ENCODE data around the gene CCDC12.

- TF ChIP-seq DMTF1 (CRISPR knock-in tag; IDR thresholded peaks at IDR 0.05), result no peak
- no peak for TF ChIP-seq DPF2 (CRISPR knock-in tag; IDR thresholded peaks at IDR 0.05; ENCODE audit: borderline replicate concordance, low read depth)
- TF ChIP-seq SIN3A (IDR thresholded peaks at IDR 0.05; ENCODE audit: borderline replicate concordance, low read depth, low read length), result no peak
- TF ChIP-seq, protein P1, sequence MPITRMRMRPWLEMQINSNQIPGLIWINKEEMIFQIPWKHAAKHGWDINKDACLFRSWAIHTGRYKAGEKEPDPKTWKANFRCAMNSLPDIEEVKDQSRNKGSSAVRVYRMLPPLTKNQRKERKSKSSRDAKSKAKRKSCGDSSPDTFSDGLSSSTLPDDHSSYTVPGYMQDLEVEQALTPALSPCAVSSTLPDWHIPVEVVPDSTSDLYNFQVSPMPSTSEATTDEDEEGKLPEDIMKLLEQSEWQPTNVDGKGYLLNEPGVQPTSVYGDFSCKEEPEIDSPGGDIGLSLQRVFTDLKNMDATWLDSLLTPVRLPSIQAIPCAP (CRISPR knock-in tag; IDR thresholded peaks at IDR 0.05; ENCODE audit: low read depth), result no peak
- TF ChIP-seq, protein P2, sequence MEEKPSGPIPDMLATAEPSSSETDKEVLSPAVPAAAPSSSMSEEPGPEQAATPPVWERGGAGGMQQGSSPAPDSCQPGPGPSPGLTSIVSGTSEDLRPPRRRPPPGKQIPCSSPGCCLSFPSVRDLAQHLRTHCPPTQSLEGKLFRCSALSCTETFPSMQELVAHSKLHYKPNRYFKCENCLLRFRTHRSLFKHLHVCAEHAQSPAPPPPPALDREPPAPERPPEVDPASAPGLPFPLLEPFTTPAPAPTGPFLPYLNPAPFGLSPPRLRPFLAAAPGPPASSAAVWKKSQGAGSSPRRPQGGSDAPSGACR (CRISPR knock-in tag; IDR thresholded peaks at IDR 0.05), result no peak
- TF ChIP-seq MTF1 (CRISPR knock-in tag; IDR thresholded peaks at IDR 0.05), result no peak
- no peak for TF ChIP-seq ZNF224 (CRISPR knock-in tag; IDR thresholded peaks at IDR 0.05)
- no peak for TF ChIP-seq JUND (CRISPR knock-in tag; IDR thresholded peaks at IDR 0.05)
- TF ChIP-seq POLR2A (IDR thresholded peaks at IDR 0.05; ENCODE audit: insufficient read depth in 1 of 2, low read depth in 2 of 2, low read length in 2 of 2), result no peak
- no peak for TF ChIP-seq ZNF274 (CRISPR knock-in tag; IDR thresholded peaks at IDR 0.05)
- no peak for TF ChIP-seq EZH2 (conservative IDR thresholded peaks at IDR 0.05; ENCODE audit: low read depth, low read length)
- TF ChIP-seq ELF3 (CRISPR knock-in tag; IDR thresholded peaks at IDR 0.05), result no peak
- TF ChIP-seq CTCF (CRISPR knock-in tag; IDR thresholded peaks at IDR 0.05), result no peak
Measured at GRCh38 chr3:46958467-46959160, 17.9 kb downstream of the CCDC12 start.
